Right lobe of liver (tissue), 4 donors: ENCODE measurements around the gene CACNA2D4.

Source experiments
- POLR2A ChIP-seq: fragments of 450-650 bp; IDR thresholded peaks from one replicate; pipeline ENCODE4 v1.6.1; 2017; ENCODE audit warnings: antibody characterized with exemption, mild to moderate bottlenecking
- TF ChIP-seq, protein P1 (sequence below), 4 donors: fragments of 200-600 bp in 3 of 4; fragments of 450-650 bp in 1 of 4; IDR thresholded peaks; one replicate each; pipeline versions ENCODE4 v1.5.1 to v1.8.0; 2016 to 2022; ENCODE audit warnings: antibody characterized with exemption in 4 of 4, mild to moderate bottlenecking in 2 of 4
- donor health status: DM: no; HTN: no; CAD: no.
- donor health status: DM: no; HTN: no; CAD: no.
- donor health status: DM: no; HTN: yes; CAD: no.

DNA sequence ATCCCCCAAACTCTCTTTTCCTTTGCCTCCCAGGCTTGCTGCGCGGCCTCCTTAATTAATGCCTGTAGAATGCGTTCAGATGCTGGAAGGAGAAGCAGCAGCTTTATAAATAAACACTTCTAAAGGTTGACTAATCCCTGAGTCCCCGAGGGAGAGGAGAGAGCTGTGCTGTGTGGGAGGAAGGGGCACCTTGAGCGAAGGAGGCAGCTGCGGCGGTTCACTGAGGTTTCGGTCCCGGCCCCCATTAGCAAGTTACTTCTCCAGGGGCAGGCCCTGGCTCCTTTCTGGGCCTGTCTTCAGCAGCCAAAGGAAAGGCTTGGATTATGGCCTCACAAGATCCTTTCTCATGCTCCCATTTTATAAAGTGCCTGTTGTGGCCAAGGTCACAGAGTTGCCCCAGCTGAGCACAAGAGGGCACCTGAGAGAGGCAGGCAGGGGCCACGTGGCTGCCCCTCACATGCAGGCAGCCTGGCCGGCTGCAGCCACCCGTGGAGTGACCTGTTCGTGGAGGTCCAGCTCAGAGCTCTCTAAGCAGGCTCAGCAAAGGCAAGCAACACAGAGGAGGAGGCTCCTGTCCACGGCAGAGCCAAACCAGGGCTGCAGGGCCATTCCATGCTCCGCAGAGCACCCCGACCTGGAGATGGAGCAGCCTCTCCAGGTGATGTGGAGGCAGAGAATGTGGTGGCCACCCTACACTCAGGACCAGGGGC lies 15.0 kb upstream of the CACNA2D4 start:
- TF ChIP-seq, protein P1, sequence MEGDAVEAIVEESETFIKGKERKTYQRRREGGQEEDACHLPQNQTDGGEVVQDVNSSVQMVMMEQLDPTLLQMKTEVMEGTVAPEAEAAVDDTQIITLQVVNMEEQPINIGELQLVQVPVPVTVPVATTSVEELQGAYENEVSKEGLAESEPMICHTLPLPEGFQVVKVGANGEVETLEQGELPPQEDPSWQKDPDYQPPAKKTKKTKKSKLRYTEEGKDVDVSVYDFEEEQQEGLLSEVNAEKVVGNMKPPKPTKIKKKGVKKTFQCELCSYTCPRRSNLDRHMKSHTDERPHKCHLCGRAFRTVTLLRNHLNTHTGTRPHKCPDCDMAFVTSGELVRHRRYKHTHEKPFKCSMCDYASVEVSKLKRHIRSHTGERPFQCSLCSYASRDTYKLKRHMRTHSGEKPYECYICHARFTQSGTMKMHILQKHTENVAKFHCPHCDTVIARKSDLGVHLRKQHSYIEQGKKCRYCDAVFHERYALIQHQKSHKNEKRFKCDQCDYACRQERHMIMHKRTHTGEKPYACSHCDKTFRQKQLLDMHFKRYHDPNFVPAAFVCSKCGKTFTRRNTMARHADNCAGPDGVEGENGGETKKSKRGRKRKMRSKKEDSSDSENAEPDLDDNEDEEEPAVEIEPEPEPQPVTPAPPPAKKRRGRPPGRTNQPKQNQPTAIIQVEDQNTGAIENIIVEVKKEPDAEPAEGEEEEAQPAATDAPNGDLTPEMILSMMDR (IDR thresholded peaks at IDR 0.05) = no peak
- no peak for TF ChIP-seq POLR2A
